ENCODE measurements around the gene FAM168B.
"Not testable (repeated sequence)": the region's sequence is repeated elsewhere in the genome, so short reads cannot be mapped to it uniquely, and the experiment has no call there.

The FAM168B gene

GRCh38 chr2:131093006-131093695 lies at the start of gene FAM168B:
TSS of gene FAM168B (minus strand) at chr2:131093460. CDS start at chr2:131082646, 10,814 bp downstream.
- DNase-seq (ENCODE audit: low read depth): peak; percentile 88

GRCh38 chr2:131142849-131143248 lies 49.6 kb upstream of the FAM168B start:
- DNase-seq (ENCODE audit: low read depth): no peak

- DNase-seq (ENCODE audit: low read depth): no peak
Measured at GRCh38 chr2:131140581-131140980, 47.3 kb upstream of the FAM168B start.

- no peak for DNase-seq (ENCODE audit: low read depth)
Measured at GRCh38 chr2:131132729-131133128, 39.5 kb upstream of the FAM168B start.

- DNase-seq (ENCODE audit: low read depth): no peak
Measured at GRCh38 chr2:131130298-131130596, 37.0 kb upstream of the FAM168B start.

- no peak for DNase-seq (ENCODE audit: low read depth)
Measured at GRCh38 chr2:131127981-131128380, 34.7 kb upstream of the FAM168B start.

GRCh38 chr2:131127076-131127475 lies 33.8 kb upstream of the FAM168B start:
- no peak for DNase-seq (ENCODE audit: low read depth)

GRCh38 chr2:131126436-131126835 lies 33.2 kb upstream of the FAM168B start:
- DNase-seq (ENCODE audit: low read depth): no peak

GRCh38 chr2:131125195-131125757 lies 32.0 kb upstream of the FAM168B start:
- DNase-seq (ENCODE audit: low read depth): no peak

- DNase-seq (ENCODE audit: low read depth): no peak
Measured at GRCh38 chr2:131123192-131123591, 29.9 kb upstream of the FAM168B start.

- DNase-seq (ENCODE audit: low read depth): no peak
Measured at GRCh38 chr2:131122496-131122895, 29.2 kb upstream of the FAM168B start.

- DNase-seq (ENCODE audit: low read depth): no peak
Measured at GRCh38 chr2:131121464-131121863, 28.2 kb upstream of the FAM168B start.

- DNase-seq (ENCODE audit: low read depth): no peak
Measured at GRCh38 chr2:131120815-131121317, 27.6 kb upstream of the FAM168B start.

- no peak for DNase-seq (ENCODE audit: low read depth)
Measured at GRCh38 chr2:131115752-131116151, 22.5 kb upstream of the FAM168B start.

GRCh38 chr2:131114950-131115349 lies 21.7 kb upstream of the FAM168B start:
- not testable (repeated sequence) for DNase-seq (ENCODE audit: low read depth)

GRCh38 chr2:131113566-131114227 lies 20.4 kb upstream of the FAM168B start:
- no peak for DNase-seq (ENCODE audit: low read depth)

GRCh38 chr2:131112529-131112928 lies 19.3 kb upstream of the FAM168B start:
- DNase-seq (ENCODE audit: low read depth): no peak

- DNase-seq (ENCODE audit: low read depth): peak; percentile 48
Measured at GRCh38 chr2:131105950-131106801, 12.9 kb upstream of the FAM168B start.

GRCh38 chr2:131105156-131105949 lies 12.1 kb upstream of the FAM168B start, which contains the start of gene PLEKHB2:
TSS of gene PLEKHB2 (plus strand) at chr2:131105336. CDS start at chr2:131120942, 15,606 bp downstream.
- peak; percentile 86 for DNase-seq (ENCODE audit: low read depth)

- peak; percentile 79 for DNase-seq (ENCODE audit: low read depth)
Measured at GRCh38 chr2:131104487-131105155, 11.4 kb upstream of the FAM168B start.

- DNase-seq (ENCODE audit: low read depth): no peak
Measured at GRCh38 chr2:131103165-131103564, 9.9 kb upstream of the FAM168B start.

Measured in fibroblast of gingiva (primary cell).